ENCODE results near the gene FBXO3.

- TF ChIP-seq REST (IDR thresholded peaks at IDR 0.05; ENCODE audit: insufficient read depth in 1 of 2, low read depth in 2 of 2, low read length in 2 of 2) = no peak
- no peak for TF ChIP-seq POLR2AphosphoS5 (IDR thresholded peaks at IDR 0.05; ENCODE audit: low read depth, low read length)
- TF ChIP-seq SIN3A (IDR thresholded peaks at IDR 0.05; ENCODE audit: borderline replicate concordance, insufficient read depth, low read length) = no peak
- TF ChIP-seq TAF1 (IDR thresholded peaks at IDR 0.05; ENCODE audit: borderline replicate concordance, insufficient read depth, low read length) = no peak
Observed at GRCh38 chr11:33741806-33742205, 32.5 kb downstream of the FBXO3 start.
